Endothelial cell of umbilical vein (primary cell): ENCODE results near the gene RBM47. TPM values are rescaled to one million over a fixed set of nuclear protein-coding genes. Genes with fewer than 3 reads are reported as not detected.

Source experiments
- BruUV-seq: library from RNA; stranded (reverse); fragments of 400-500 nt; replicated peaks from 2 replicates; lab custom pipeline; 2021; lab: Mats Ljungman, UMichigan
- CTCF ChIA-PET: fragments of 300-600, 350-600 bp; sonication (Branson Sonifier 250); formaldehyde crosslinking; loops from one replicate; lab custom pipeline; 2021; ENCODE audit warnings: antibody characterized with exemption, inconsistent platforms; lab: Charles Lee
- POLR2A ChIA-PET: fragments of 300-600, 350-600 bp; sonication (Branson Sonifier 250); formaldehyde crosslinking; loops from one replicate; lab custom pipeline; 2021; ENCODE audit warnings: antibody characterized with exemption, inconsistent platforms; lab: Charles Lee
- DNase-seq: peaks from one replicate; pipeline ENCODE4 v3.0.0-alpha.2; 2011; ENCODE audit warnings: low read depth, low spot score
- FAIRE-seq: peaks from 2 replicates; lab custom pipeline; 2011; peaks lifted over from hg19 to GRCh38; lab: Jason Lieb, UNC
- H2AFZ ChIP-seq: 2 replicates; pipeline ENCODE4 v1.6.0; 2012; ENCODE audit warnings: low read depth, low read length, control low read depth, inconsistent platforms
- H3K27ac ChIP-seq: 2 replicates; pipeline ENCODE4 v1.5.1; 2011; ENCODE audit warnings: low read depth, mild to moderate bottlenecking, control low read depth, low read length, moderate library complexity; ENCODE audit not compliant: insufficient read depth
- H3K27me3 ChIP-seq, 2 experiments: 2 replicates each; pipeline versions ENCODE4 v1.6.0 to v1.6.1; 2011; ENCODE audit warnings: low read length in 2 of 2, mixed read lengths in 1 of 2; ENCODE audit not compliant: control insufficient read depth in 2 of 2, insufficient read depth in 2 of 2
- H3K36me3 ChIP-seq, 2 experiments: 2 replicates in 1 of 2; 3 replicates in 1 of 2; pipeline ENCODE4 v1.5.1; 2011; ENCODE audit warnings: low read length in 2 of 2, mild to moderate bottlenecking in 1 of 2, moderate library complexity in 1 of 2; ENCODE audit not compliant: control insufficient read depth in 2 of 2, insufficient read depth in 2 of 2; ENCODE audit errors: extremely low read depth in 1 of 2
- H3K4me1 ChIP-seq: 3 replicates; pipeline ENCODE4 v1.5.1; 2011; ENCODE audit warnings: mild to moderate bottlenecking, low read length; ENCODE audit not compliant: control insufficient read depth, insufficient read depth; ENCODE audit errors: extremely low read depth
- H3K4me2 ChIP-seq: 2 replicates; pipeline ENCODE4 v1.6.1; 2011; ENCODE audit warnings: low read length, control low read depth, mixed read lengths; ENCODE audit not compliant: insufficient read depth
- H3K4me3 ChIP-seq, 3 experiments: fragments of 200-600 bp in 1 of 3; sonication (generic), shearing (Covaris generic) in 1 of 3; replicated peaks in 1 of 3; 2 replicates each; pipeline ENCODE4 v1.5.1; 2011 to 2016; ENCODE audit warnings: control low read depth in 3 of 3, low read length in 3 of 3, mild to moderate bottlenecking in 2 of 3, inconsistent platforms in 1 of 3, low read depth in 1 of 3, moderate library complexity in 1 of 3; ENCODE audit not compliant: insufficient read depth in 1 of 3
- H3K79me2 ChIP-seq: 2 replicates; pipeline ENCODE4 v1.6.0; 2012; ENCODE audit warnings: low read length, inconsistent platforms; ENCODE audit not compliant: control insufficient read depth, insufficient read depth
- H3K9ac ChIP-seq: replicated peaks from 2 replicates; pipeline ENCODE3; 2011; ENCODE audit warnings: low read length, control low read depth; ENCODE audit not compliant: insufficient read depth; ENCODE audit errors: extremely low read depth
- H3K9me1 ChIP-seq: replicated peaks from 3 replicates; pipeline ENCODE4 v1.6.0; 2011; ENCODE audit warnings: mild to moderate bottlenecking, low read length; ENCODE audit not compliant: control insufficient read depth, insufficient read depth; ENCODE audit errors: extremely low read depth
- H3K9me3 ChIP-seq: replicated peaks from 2 replicates; pipeline ENCODE4 v1.5.1; 2012; ENCODE audit warnings: low read length, inconsistent platforms; ENCODE audit not compliant: control insufficient read depth, insufficient read depth
- H4K20me1 ChIP-seq: replicated peaks from 2 replicates; pipeline ENCODE3; 2011; ENCODE audit warnings: mild to moderate bottlenecking, low read length; ENCODE audit not compliant: control insufficient read depth, insufficient read depth; ENCODE audit errors: extremely low read depth
- EZH2 ChIP-seq: IDR thresholded peaks from 2 replicates; pipeline ENCODE4 v1.6.1; 2012; ENCODE audit warnings: borderline replicate concordance, low read depth, mild to moderate bottlenecking, moderate library complexity, low read length, inconsistent platforms; ENCODE audit not compliant: severe bottlenecking
- FOS ChIP-seq: IDR thresholded peaks from 2 replicates; pipeline ENCODE4 v1.6.1; 2011; ENCODE audit warnings: mild to moderate bottlenecking, low read length, moderate library complexity, borderline replicate concordance; ENCODE audit not compliant: insufficient read depth
- MYC ChIP-seq: IDR thresholded peaks from one replicate; pipeline ENCODE4 v1.6.1; 2011; ENCODE audit warnings: mild to moderate bottlenecking, low read depth, low read length
- POLR2A ChIP-seq: IDR thresholded peaks from 2 replicates; pipeline ENCODE4 v1.6.1; 2012; ENCODE audit warnings: low read depth, mild to moderate bottlenecking, control low read depth, low read length
- POLR2AphosphoS5 ChIP-seq: IDR thresholded peaks from 2 replicates; pipeline ENCODE4 v1.6.1; 2012; ENCODE audit warnings: low read depth, mild to moderate bottlenecking, control low read depth, low read length, moderate library complexity; ENCODE audit not compliant: insufficient read depth
- dilution Hi-C: fragments of 300-500 bp; cut with MboI; formaldehyde crosslinking; loops from one replicate; pipeline ENCODE4 v1.15.0; 2019; ENCODE audit warnings: low sequenced_read_pairs; ENCODE audit not compliant: extremely low pct_ligation_motif_present
- intact Hi-C: fragments of 100-400 bp; cut with micrococcal nuclease; formaldehyde crosslinking; loops from one replicate; pipeline ENCODE4 v1.10.0; 2022
- polyA plus RNA-seq, 4 experiments: library from polyadenylated mRNA; depleted of rRNA in 3 of 4; stranded (reverse) in 3 of 4; unstranded in 1 of 4; fragments of >200 nt; gene quantifications; 2 replicates each; pipeline versions ENCODE4 v1.2.1 to v1.2.3, GENCODE V29; 2011 to 2012; ENCODE audit warnings: missing spikeins in 1 of 4
- total RNA-seq: library from RNA; stranded (reverse); gene quantifications from 2 replicates; pipeline ENCODE4 v1.2.3, GENCODE V29; 2021
- TF ChIP-seq, protein P1 (sequence below): IDR thresholded peaks from 2 replicates; pipeline ENCODE4 v1.6.1; 2011; ENCODE audit not compliant: insufficient read depth, insufficient read length
- TF ChIP-seq, protein P2 (sequence below), 2 donors: IDR thresholded peaks; 1 replicate in 1 of 2; 2 replicates in 1 of 2; pipeline ENCODE4 v1.5.1; 2011; ENCODE audit warnings: low read length in 2 of 2, mild to moderate bottlenecking in 2 of 2, moderate library complexity in 2 of 2, control low read depth in 1 of 2, inconsistent platforms in 1 of 2, low read depth in 1 of 2; ENCODE audit not compliant: insufficient read depth in 1 of 2; ENCODE audit errors: extremely low read depth in 1 of 2

The RBM47 gene
- total and polyA plus RNA-seq, 2 donors (not counting 3 experiments of a cell fraction or from before 2014, with no cell fraction given), result not detected

- Histone ChIP-seq H3K79me2 (no peaks in the 10 kb centered on the region), H3K9me3 (no peaks in the 10 kb centered on the region), H3K9ac (no peak overlapping the region), H3K27me3 (peaks cover 2 to 6% of the 10 kb centered on the region in 2 experiments), H3K27ac (no peak overlapping the region), H3K9me1 (no peaks in the 10 kb centered on the region), H3K4me2 (no peak overlapping the region), H3K4me3 (no peak overlapping the region), H2AFZ (no peak overlapping the region), H3K4me1 (no peaks in the 10 kb centered on the region), H3K36me3 (no peaks in the 10 kb centered on the region), H4K20me1 (no peaks in the 10 kb centered on the region)
- dilution Hi-C loops, result no loop called here
- FAIRE-seq (no peak), DNase-seq (no peak)
- no peak for TF ChIP-seq POLR2A
- TF ChIP-seq EZH2, result no peak
- TF ChIP-seq, protein P1, sequence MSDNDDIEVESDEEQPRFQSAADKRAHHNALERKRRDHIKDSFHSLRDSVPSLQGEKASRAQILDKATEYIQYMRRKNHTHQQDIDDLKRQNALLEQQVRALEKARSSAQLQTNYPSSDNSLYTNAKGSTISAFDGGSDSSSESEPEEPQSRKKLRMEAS, result no peak
- TF ChIP-seq MYC, result no peak
- TF ChIP-seq POLR2AphosphoS5, result no peak
- TF ChIP-seq, protein P2, sequence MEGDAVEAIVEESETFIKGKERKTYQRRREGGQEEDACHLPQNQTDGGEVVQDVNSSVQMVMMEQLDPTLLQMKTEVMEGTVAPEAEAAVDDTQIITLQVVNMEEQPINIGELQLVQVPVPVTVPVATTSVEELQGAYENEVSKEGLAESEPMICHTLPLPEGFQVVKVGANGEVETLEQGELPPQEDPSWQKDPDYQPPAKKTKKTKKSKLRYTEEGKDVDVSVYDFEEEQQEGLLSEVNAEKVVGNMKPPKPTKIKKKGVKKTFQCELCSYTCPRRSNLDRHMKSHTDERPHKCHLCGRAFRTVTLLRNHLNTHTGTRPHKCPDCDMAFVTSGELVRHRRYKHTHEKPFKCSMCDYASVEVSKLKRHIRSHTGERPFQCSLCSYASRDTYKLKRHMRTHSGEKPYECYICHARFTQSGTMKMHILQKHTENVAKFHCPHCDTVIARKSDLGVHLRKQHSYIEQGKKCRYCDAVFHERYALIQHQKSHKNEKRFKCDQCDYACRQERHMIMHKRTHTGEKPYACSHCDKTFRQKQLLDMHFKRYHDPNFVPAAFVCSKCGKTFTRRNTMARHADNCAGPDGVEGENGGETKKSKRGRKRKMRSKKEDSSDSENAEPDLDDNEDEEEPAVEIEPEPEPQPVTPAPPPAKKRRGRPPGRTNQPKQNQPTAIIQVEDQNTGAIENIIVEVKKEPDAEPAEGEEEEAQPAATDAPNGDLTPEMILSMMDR (IDR thresholded peaks at IDR 0.05; ENCODE audit: extremely low read depth in 1 of 2, insufficient read depth in 1 of 2, low read depth in 1 of 2, low read length in 2 of 2), result no peak
- no peak for TF ChIP-seq FOS
- POLR2A ChIA-PET, result no interaction called here
- CTCF ChIA-PET, result no interaction called here
- BruUV-seq, result no TSS peak
- intact Hi-C loops, result no loop called here
These were observed 139.2 kb downstream of the RBM47 start for GRCh38 chr4:40490481-40490880.
